H1 (cell line): Measurements from ENCODE around the gene ARMC6. TPM values are rescaled to one million over a fixed set of nuclear protein-coding genes. Genes with fewer than 3 reads are reported as not detected.

Experiments
- CTCF ChIA-PET: fragments of 300-600 bp; sonication (Branson Sonifier 250); formaldehyde crosslinking; loops from one replicate; lab custom pipeline; 2021; ENCODE audit not compliant: partially characterized antibody; lab: Charles Lee
- POLR2A ChIA-PET: fragments of 300-600 bp; sonication (Branson Sonifier 250); formaldehyde crosslinking; loops from one replicate; lab custom pipeline; 2021; ENCODE audit warnings: inconsistent platforms; ENCODE audit not compliant: partially characterized antibody; lab: Charles Lee
- DNase-seq, 2 experiments: peaks; one replicate each; pipeline versions ENCODE4 v3.0.0 to v3.0.0-alpha.2; 2010 to 2022; ENCODE audit warnings: low spot score in 2 of 2, low read depth in 1 of 2, mixed read lengths in 1 of 2
- FAIRE-seq: peaks from 2 replicates; lab custom pipeline; 2011; peaks lifted over from hg19 to GRCh38; lab: Jason Lieb, UNC
- H2AFZ ChIP-seq: 2 replicates; pipeline ENCODE4 v1.8.1; 2012; ENCODE audit warnings: low read length, inconsistent platforms
- H2AK5ac ChIP-seq: 2 replicates; pipeline ENCODE4 v1.6.1; 2013; ENCODE audit warnings: low read depth, low read length
- H2BK120ac ChIP-seq: replicated peaks from 2 replicates; pipeline ENCODE3; 2013; ENCODE audit warnings: low read depth, low read length, inconsistent platforms
- H2BK12ac ChIP-seq: 2 replicates; pipeline ENCODE4 v1.6.1; 2013; ENCODE audit warnings: low read depth, low read length
- H2BK15ac ChIP-seq: 2 replicates; pipeline ENCODE4 v1.6.1; 2013; ENCODE audit warnings: low read length
- H2BK20ac ChIP-seq: 2 replicates; pipeline ENCODE4 v1.6.1; 2013; ENCODE audit warnings: low read length
- H2BK5ac ChIP-seq: 2 replicates; pipeline ENCODE4 v1.6.1; 2013; ENCODE audit warnings: low read depth, low read length
- H3K14ac ChIP-seq: 2 replicates; pipeline ENCODE4 v1.6.1; 2013; ENCODE audit warnings: inconsistent platforms; ENCODE audit not compliant: insufficient read length
- H3K18ac ChIP-seq: 2 replicates; pipeline ENCODE4 v1.6.1; 2013; ENCODE audit warnings: low read length; ENCODE audit errors: extremely low read depth
- H3K23ac ChIP-seq: 2 replicates; pipeline ENCODE4 v1.6.1; 2013; ENCODE audit warnings: inconsistent platforms; ENCODE audit not compliant: insufficient read length
- H3K23me2 ChIP-seq: 2 replicates; pipeline ENCODE4 v1.6.1; 2013; ENCODE audit warnings: low read depth, low read length
- H3K27ac ChIP-seq: 2 replicates; pipeline ENCODE4 v1.6.1; 2011; ENCODE audit warnings: low read depth, low read length, inconsistent platforms
- H3K27me3 ChIP-seq, 4 experiments: replicated peaks in 1 of 4; 1 replicate in 1 of 4; 2 replicates in 3 of 4; pipeline versions ENCODE4 v1.6.1 to v1.8.1; 2011 to 2013; ENCODE audit warnings: low read length in 3 of 4, mild to moderate bottlenecking in 3 of 4, inconsistent platforms in 2 of 4, mixed read lengths in 2 of 4, moderate library complexity in 1 of 4; ENCODE audit not compliant: control insufficient read depth in 3 of 4, insufficient read depth in 3 of 4; ENCODE audit errors: extremely low read depth in 1 of 4
- H3K36me3 ChIP-seq, 4 experiments: 2 replicates each; pipeline versions ENCODE4 v1.6.1 to v1.8.1; 2011 to 2013; ENCODE audit warnings: mild to moderate bottlenecking in 4 of 4, low read length in 3 of 4, moderate library complexity in 2 of 4, control low read depth in 1 of 4, inconsistent platforms in 1 of 4; ENCODE audit not compliant: insufficient read depth in 4 of 4, control insufficient read depth in 2 of 4
- H3K4ac ChIP-seq: replicated peaks from 2 replicates; pipeline ENCODE3; 2013; ENCODE audit warnings: low read length, low read depth, mixed read lengths, inconsistent platforms; ENCODE audit not compliant: insufficient read length
- H3K4me1 ChIP-seq, 4 experiments: replicated peaks in 1 of 4; 1 replicate in 1 of 4; 2 replicates in 3 of 4; pipeline versions ENCODE4 v1.6.1 to v1.8.1; 2011 to 2013; ENCODE audit warnings: low read length in 3 of 4, inconsistent platforms in 2 of 4, mixed read lengths in 1 of 4; ENCODE audit not compliant: insufficient read depth in 4 of 4, control insufficient read depth in 3 of 4
- H3K4me2 ChIP-seq, 2 experiments: 2 replicates each; pipeline versions ENCODE4 v1.6.1 to v1.8.1; 2011 to 2013; ENCODE audit warnings: low read depth in 2 of 2, low read length in 2 of 2, control low read depth in 1 of 2, inconsistent platforms in 1 of 2, mild to moderate bottlenecking in 1 of 2; ENCODE audit not compliant: insufficient read depth in 1 of 2
- H3K4me3 ChIP-seq, 4 experiments: fragments of 200-600, 300-600 bp in 1 of 4; sonication (generic), shearing (Covaris generic), sonication (Bioruptor Twin) in 1 of 4; 2 replicates each; pipeline versions ENCODE4 v1.5.1 to v1.8.1; 2011 to 2016; ENCODE audit warnings: low read length in 4 of 4, low read depth in 3 of 4, control low read depth in 2 of 4, inconsistent platforms in 2 of 4, mild to moderate bottlenecking in 2 of 4, mixed read lengths in 1 of 4, moderate library complexity in 1 of 4; ENCODE audit not compliant: insufficient read depth in 2 of 4; ENCODE audit errors: extremely low read depth in 1 of 4
- H3K56ac ChIP-seq: replicated peaks from 2 replicates; pipeline ENCODE3; 2013; ENCODE audit warnings: low read depth, mild to moderate bottlenecking, mixed read lengths, low read length, inconsistent platforms; ENCODE audit not compliant: insufficient read length
- H3K79me1 ChIP-seq: 2 replicates; pipeline ENCODE4 v1.6.1; 2013; ENCODE audit warnings: low read depth, low read length, control low read depth
- H3K79me2 ChIP-seq, 2 experiments: 2 replicates each; pipeline versions ENCODE4 v1.6.1 to v1.8.1; 2012 to 2013; ENCODE audit warnings: low read length in 2 of 2, mild to moderate bottlenecking in 2 of 2, inconsistent platforms in 1 of 2; ENCODE audit not compliant: insufficient read depth in 2 of 2, control insufficient read depth in 1 of 2
- H3K9ac ChIP-seq, 4 experiments: replicated peaks in 1 of 4; 1 replicate in 1 of 4; 2 replicates in 3 of 4; pipeline versions ENCODE4 v1.6.1 to v1.8.1; 2011 to 2013; ENCODE audit warnings: low read depth in 3 of 4, low read length in 3 of 4, control low read depth in 2 of 4, mild to moderate bottlenecking in 2 of 4, moderate library complexity in 2 of 4, inconsistent platforms in 1 of 4; ENCODE audit errors: extremely low read depth in 1 of 4
- H3K9me3 ChIP-seq, 2 experiments: 2 replicates each; pipeline versions ENCODE4 v1.6.1 to v1.8.1; 2012 to 2013; ENCODE audit warnings: mild to moderate bottlenecking in 2 of 2, moderate library complexity in 2 of 2, control low read depth in 1 of 2, inconsistent platforms in 1 of 2, low read depth in 1 of 2, low read length in 1 of 2, mixed read lengths in 1 of 2; ENCODE audit not compliant: insufficient read depth in 2 of 2
- H4K20me1 ChIP-seq, 2 experiments: replicated peaks in 1 of 2; 2 replicates each; pipeline versions ENCODE3 to v1.8.1; 2011 to 2013; ENCODE audit warnings: inconsistent platforms in 2 of 2, low read length in 2 of 2, mild to moderate bottlenecking in 1 of 2; ENCODE audit not compliant: insufficient read depth in 2 of 2, control insufficient read depth in 1 of 2
- H4K5ac ChIP-seq: 2 replicates; pipeline ENCODE4 v1.6.1; 2013; ENCODE audit warnings: low read length, low read depth, mixed read lengths, inconsistent platforms; ENCODE audit not compliant: insufficient read length
- H4K8ac ChIP-seq: 2 replicates; pipeline ENCODE4 v1.8.0; 2013; ENCODE audit warnings: mild to moderate bottlenecking, moderate library complexity, low read length, inconsistent platforms; ENCODE audit not compliant: insufficient read depth; ENCODE audit errors: extremely low read depth
- H4K91ac ChIP-seq: replicated peaks from 2 replicates; pipeline ENCODE3; 2013; ENCODE audit warnings: low read length, mixed read lengths, inconsistent platforms; ENCODE audit not compliant: insufficient read length
- EP300 ChIP-seq, 2 experiments: IDR thresholded peaks; 1 replicate in 1 of 2; 2 replicates in 1 of 2; pipeline ENCODE4 v1.6.1; 2011 to 2012; ENCODE audit warnings: low read depth in 2 of 2, low read length in 2 of 2, mild to moderate bottlenecking in 2 of 2, borderline replicate concordance in 1 of 2, inconsistent platforms in 1 of 2, moderate library complexity in 1 of 2
- GTF2F1 ChIP-seq: IDR thresholded peaks from 2 replicates; pipeline ENCODE4 v1.6.1; 2012; ENCODE audit warnings: low read depth, low read length, improper control_type of control experiment, borderline replicate concordance
- JUN ChIP-seq: IDR thresholded peaks from 2 replicates; pipeline ENCODE4 v1.6.1; 2011; ENCODE audit warnings: low read depth, mild to moderate bottlenecking, improper control_type of control experiment, low read length
- KDM5A ChIP-seq: fragments of 200-600 bp; IDR thresholded peaks from 2 replicates; pipeline ENCODE4 v1.7.1; 2012; ENCODE audit warnings: mild to moderate bottlenecking, low read length, inconsistent platforms, mixed read lengths
- MAFK ChIP-seq: IDR thresholded peaks from 2 replicates; pipeline ENCODE4 v1.6.1; 2012; ENCODE audit warnings: low read depth, mild to moderate bottlenecking, improper control_type of control experiment, low read length
- NANOG ChIP-seq: IDR thresholded peaks from 2 replicates; pipeline ENCODE4 v1.6.1; 2011; ENCODE audit warnings: low read length, low read depth, mild to moderate bottlenecking, inconsistent platforms; ENCODE audit not compliant: insufficient read depth, poor library complexity, severe bottlenecking
- RFX5 ChIP-seq: IDR thresholded peaks from 2 replicates; pipeline ENCODE4 v1.6.1; 2011; ENCODE audit warnings: low read depth, low read length, improper control_type of control experiment, borderline replicate concordance
- SRF ChIP-seq: IDR thresholded peaks from 2 replicates; pipeline ENCODE4 v1.6.1; 2011; ENCODE audit warnings: mild to moderate bottlenecking, low read depth, low read length, moderate library complexity
- TCF12 ChIP-seq: IDR thresholded peaks from 2 replicates; pipeline ENCODE4 v1.6.1; 2011; ENCODE audit warnings: low read depth, mild to moderate bottlenecking, low read length
- TEAD4 ChIP-seq: IDR thresholded peaks from 2 replicates; pipeline ENCODE4 v1.6.1; 2012; ENCODE audit warnings: low read depth, low read length, inconsistent platforms, mixed read lengths
- WGBS, 2 experiments: shearing (Covaris generic) in 1 of 2; methylation state at CpG; one replicate each; pipeline versions ENCODE4 v1.1.6 to v1.1.7; 2013 to 2015; ENCODE audit warnings: low lambda C conversion rate in 2 of 2, mixed read lengths in 2 of 2, inconsistent platforms in 1 of 2, low coverage in 1 of 2, missing lambda C conversion rate in 1 of 2; ENCODE audit not compliant: insufficient replicate concordance in 2 of 2, insufficient coverage in 1 of 2, insufficient read length in 1 of 2; ENCODE audit errors: extremely low coverage in 1 of 2, missing lambda C conversion rate in 1 of 2; 5-methylcytosine and 5-hydroxymethylcytosine counted together
- polyA plus RNA-seq, 7 experiments: library from polyadenylated mRNA; depleted of rRNA in 3 of 7; stranded (reverse) in 5 of 7; unstranded in 2 of 7; fragments of >200 nt in 5 of 7; fragments of 200-250 nt in 2 of 7; gene quantifications; 1 replicate in 5 of 7; 2 replicates in 1 of 7; 4 replicates in 1 of 7; pipeline versions ENCODE4 v1.2.1 to v1.2.3, GENCODE V29; 2011 to 2013; ENCODE audit warnings: missing spikeins in 2 of 7, mixed read lengths in 2 of 7
- total RNA-seq: library from RNA; stranded (reverse); fragmentation: NEBNext Ultra II Directional; extraction: Animal tissue kit (Norgen Biotek cat#: 25700); gene quantifications from 2 replicates; pipeline ENCODE4 v1.2.1, GENCODE V29; 2021
- TF ChIP-seq, protein P1 (sequence below): IDR thresholded peaks from 2 replicates; pipeline ENCODE4 v1.6.1; 2012; ENCODE audit warnings: inconsistent platforms
- TF ChIP-seq, protein P2 (sequence below): IDR thresholded peaks from 2 replicates; pipeline ENCODE4 v1.6.1; 2012; ENCODE audit warnings: low read length, inconsistent platforms

ARMC6 gene
- total and polyA plus RNA-seq, 2 of the 8 experiments (the other 6 are each of a cell fraction or from before 2014, with no cell fraction given): 67.1 to 68.3 TPM

DNA sequence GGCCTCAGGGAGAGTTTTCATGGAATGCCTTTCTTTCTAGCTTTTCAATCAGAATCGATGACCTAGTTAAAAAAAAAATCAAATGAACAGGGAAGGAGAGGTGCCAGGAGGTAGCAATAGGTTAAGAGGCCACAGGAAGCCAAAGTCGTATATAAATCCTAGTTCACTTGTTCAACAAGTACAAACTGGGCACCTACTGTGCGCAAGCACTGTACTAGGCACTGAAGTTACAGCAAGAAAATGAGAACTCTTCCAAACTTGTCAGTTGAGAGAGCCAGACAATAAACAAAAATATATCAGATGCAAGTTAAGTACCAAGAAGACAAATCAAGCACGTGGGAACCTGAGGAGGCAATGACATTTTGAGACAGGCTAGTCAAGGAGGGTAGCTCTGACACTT is 6.2 kb upstream of the ARMC6 start:
- FAIRE-seq (no peak), DNase-seq (no peak)
- peaks cover 0 to 3% (median 3%) of the 10 kb centered on the region in 4 experiments; a peak in 3 of 7 replicates for H3K4me1 ChIP-seq
- H3K9me3 ChIP-seq: no peaks in the 10 kb centered on the region
- H3K23me2 ChIP-seq: no peaks in the 10 kb centered on the region; the same call in 1 of the 2 replicates
- H4K20me1 ChIP-seq: peaks cover 13 to 25% of the 10 kb centered on the region in 2 experiments
- no peak overlapping the region for H2BK120ac ChIP-seq
- WGBS, 2 experiments: 77% methylated on average over 4 of the region's 4 CpGs; no CpG with 5 or more reads in 1 of the 2 experiments
- H4K91ac ChIP-seq: no peak overlapping the region
- no peak overlapping the region for H3K56ac ChIP-seq
- H3K4me2 ChIP-seq: no peak overlapping the region
- H3K18ac ChIP-seq: no peak overlapping the region
- no peak overlapping the region for H3K4me3 ChIP-seq
- no peak overlapping the region for H2AFZ ChIP-seq
- H2BK15ac ChIP-seq: no peak overlapping the region
- no peak overlapping the region for H2BK12ac ChIP-seq
- H4K8ac ChIP-seq: no peak overlapping the region
- POLR2A ChIA-PET: no interaction called here
- no peak overlapping the region for H3K9ac ChIP-seq
- peaks cover 37 to 77% (median 56%) of the 10 kb centered on the region in 4 experiments for H3K36me3 ChIP-seq
- no peak overlapping the region for H2BK5ac ChIP-seq
- H2AK5ac ChIP-seq: no peak overlapping the region
- no peak overlapping the region for H4K5ac ChIP-seq
- H3K79me2 ChIP-seq: peaks cover 0 to 27% of the 10 kb centered on the region in 2 experiments; a peak in 2 of 4 replicates
- H3K14ac ChIP-seq: no peak overlapping the region
- H3K27me3 ChIP-seq: no peaks in the 10 kb centered on the region
- no peak overlapping the region for H3K4ac ChIP-seq
- peaks cover 13% of the 10 kb centered on the region; the same call in 1 of the 2 replicates for H3K79me1 ChIP-seq
- no peak overlapping the region for H3K23ac ChIP-seq
- H2BK20ac ChIP-seq: no peak overlapping the region
- H3K27ac ChIP-seq: no peak overlapping the region
- CTCF ChIA-PET: interaction anchor here (0.5 to 1.8 kb wide), 4 partner anchors 17 to 116 kb away, joined by 3 to 6 read pairs (median 4); no protein-coding TSS in a partner anchor
- TF ChIP-seq TCF12 (no peak), KDM5A (no peak), RFX5 (no peak), EP300 (IDR thresholded peaks at IDR 0.05; ENCODE audit: borderline replicate concordance in 1 of 2, low read depth in 2 of 2, low read length in 2 of 2) (no peak), MAFK (no peak), GTF2F1 (no peak), JUN (no peak), TEAD4 (no peak), SRF (no peak), NANOG (no peak)
- TF ChIP-seq, protein P1, sequence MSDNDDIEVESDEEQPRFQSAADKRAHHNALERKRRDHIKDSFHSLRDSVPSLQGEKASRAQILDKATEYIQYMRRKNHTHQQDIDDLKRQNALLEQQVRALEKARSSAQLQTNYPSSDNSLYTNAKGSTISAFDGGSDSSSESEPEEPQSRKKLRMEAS: no peak
- TF ChIP-seq, protein P2, sequence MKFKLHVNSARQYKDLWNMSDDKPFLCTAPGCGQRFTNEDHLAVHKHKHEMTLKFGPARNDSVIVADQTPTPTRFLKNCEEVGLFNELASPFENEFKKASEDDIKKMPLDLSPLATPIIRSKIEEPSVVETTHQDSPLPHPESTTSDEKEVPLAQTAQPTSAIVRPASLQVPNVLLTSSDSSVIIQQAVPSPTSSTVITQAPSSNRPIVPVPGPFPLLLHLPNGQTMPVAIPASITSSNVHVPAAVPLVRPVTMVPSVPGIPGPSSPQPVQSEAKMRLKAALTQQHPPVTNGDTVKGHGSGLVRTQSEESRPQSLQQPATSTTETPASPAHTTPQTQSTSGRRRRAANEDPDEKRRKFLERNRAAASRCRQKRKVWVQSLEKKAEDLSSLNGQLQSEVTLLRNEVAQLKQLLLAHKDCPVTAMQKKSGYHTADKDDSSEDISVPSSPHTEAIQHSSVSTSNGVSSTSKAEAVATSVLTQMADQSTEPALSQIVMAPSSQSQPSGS: no peak
